Mesodermal cell (in vitro differentiated cells): ENCODE results near the gene CCDC175.

Source experiments
- H3K27ac ChIP-seq: 2 replicates; pipeline ENCODE4 v1.7.0; 2013; ENCODE audit warnings: mild to moderate bottlenecking, low read depth, low read length, moderate library complexity; ENCODE audit not compliant: severe bottlenecking
- H3K36me3 ChIP-seq: 2 replicates; pipeline ENCODE4 v1.7.1; 2013; ENCODE audit warnings: mild to moderate bottlenecking, low read length, moderate library complexity; ENCODE audit not compliant: control insufficient read depth, insufficient read depth
- H3K4me1 ChIP-seq: one replicate; pipeline ENCODE4 v1.7.1; 2013; ENCODE audit warnings: mild to moderate bottlenecking, low read length; ENCODE audit not compliant: insufficient read depth, control insufficient read depth, poor library complexity, severe bottlenecking
- H3K4me3 ChIP-seq: 2 replicates; pipeline ENCODE4 v1.7.0; 2013; ENCODE audit warnings: low read length, control low read depth, mild to moderate bottlenecking; ENCODE audit not compliant: insufficient read depth, poor library complexity, severe bottlenecking; ENCODE audit errors: extremely low read depth
- H3K9me3 ChIP-seq: 2 replicates; pipeline ENCODE4 v1.7.1; 2013; ENCODE audit warnings: mild to moderate bottlenecking, low read length, moderate library complexity; ENCODE audit not compliant: control insufficient read depth
- WGBS, 2 experiments: methylation state at CpG; one replicate each; pipeline ENCODE4 v1.1.5; 2013; ENCODE audit warnings: missing lambda C conversion rate in 2 of 2; ENCODE audit not compliant: insufficient coverage in 2 of 2; 5-methylcytosine and 5-hydroxymethylcytosine counted together

The CCDC175 gene

DNA sequence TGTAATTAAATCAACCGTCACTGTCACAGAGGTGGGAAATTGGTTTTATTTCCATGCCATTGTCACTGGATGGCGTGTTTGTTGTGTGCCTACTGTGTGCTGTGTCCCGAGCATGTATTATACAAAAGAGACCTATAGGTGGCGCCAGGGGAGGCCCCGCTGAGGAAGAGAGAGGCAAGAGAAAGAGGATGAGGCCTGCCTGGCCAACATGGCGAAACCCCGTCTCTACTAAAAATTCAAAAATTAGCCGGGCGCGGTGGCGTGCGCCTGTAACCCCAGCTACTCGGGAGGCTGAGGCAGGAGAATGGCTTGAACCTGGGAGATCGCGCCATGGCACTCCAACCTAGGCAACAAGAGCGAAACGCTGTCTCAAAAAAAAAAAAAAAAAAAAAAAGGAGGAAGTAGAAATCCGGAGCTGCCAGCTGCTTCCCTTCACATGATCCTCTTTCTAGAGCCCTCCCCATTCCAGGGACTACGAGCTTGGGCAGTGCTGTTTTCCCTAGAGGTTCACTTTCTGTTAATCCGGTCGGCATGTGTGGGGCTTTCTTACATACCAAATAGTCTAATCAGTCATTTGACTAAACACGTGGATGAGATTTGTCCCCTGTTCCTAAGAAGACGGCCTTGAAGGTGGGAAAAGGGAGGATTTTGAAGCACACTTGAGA lies 6.4 kb upstream of the CCDC175 start:
- Histone ChIP-seq H3K4me1 (peaks cover 3% of the 10 kb centered on the region), H3K27ac (no peak overlapping the region), H3K9me3 (no peaks in the 10 kb centered on the region), H3K36me3 (no peaks in the 10 kb centered on the region), H3K4me3 (no peak overlapping the region)
- WGBS, 2 experiments = 87 to 89% methylated on average over 9 to 13 of the region's 23 CpGs

DNA sequence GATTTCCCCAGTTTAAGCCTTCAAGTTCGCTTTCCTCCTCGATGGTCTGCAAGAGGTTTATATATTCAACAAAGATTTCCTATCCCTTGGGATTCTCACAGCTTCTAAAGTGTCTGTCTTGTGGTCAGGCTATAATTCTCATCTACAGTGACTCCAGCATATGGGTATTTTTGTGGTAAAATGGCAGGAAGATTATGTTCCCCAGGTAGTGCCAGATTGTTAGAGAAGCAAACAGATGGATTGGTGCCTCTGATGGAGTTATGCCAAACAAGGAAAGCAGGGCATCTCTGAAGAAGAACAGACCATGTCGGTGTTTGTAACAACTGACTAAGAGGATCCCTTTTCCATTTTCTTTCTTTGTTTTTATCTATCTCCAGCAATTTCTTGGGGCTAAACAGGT lies 5.5 kb upstream of the CCDC175 start:
- H3K9me3 ChIP-seq = no peaks in the 10 kb centered on the region
- no peaks in the 10 kb centered on the region for H3K36me3 ChIP-seq
- H3K4me3 ChIP-seq = no peak overlapping the region
- 96 to 100% methylated on average over 2 to 3 of the region's 3 CpGs for WGBS, 2 experiments
- H3K27ac ChIP-seq = no peak overlapping the region
- H3K4me1 ChIP-seq = peaks cover 3% of the 10 kb centered on the region

DNA sequence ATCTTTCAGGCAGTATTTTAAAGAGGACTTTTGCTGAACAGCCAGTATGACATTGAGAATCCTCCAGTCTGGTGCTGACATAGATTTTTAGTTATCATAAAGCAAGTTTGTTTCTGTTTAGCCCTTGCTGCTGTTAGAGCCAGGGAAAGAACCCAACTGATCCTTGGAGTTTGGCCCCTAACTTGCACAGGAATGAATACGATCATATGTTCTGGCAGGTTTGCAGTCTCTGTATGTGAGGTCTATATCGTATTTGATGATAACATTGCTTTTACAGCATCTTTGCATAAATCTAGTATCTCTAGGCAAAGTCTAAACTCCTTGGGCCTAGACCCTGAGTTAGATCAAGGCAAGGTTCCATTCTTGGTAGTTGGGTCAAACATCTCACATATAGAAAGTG lies 4.3 kb upstream of the CCDC175 start:
- Histone ChIP-seq H3K4me1 (peaks cover 6% of the 10 kb centered on the region), H3K27ac (no peak overlapping the region), H3K36me3 (no peaks in the 10 kb centered on the region), H3K4me3 (no peak overlapping the region), H3K9me3 (no peaks in the 10 kb centered on the region)
- 93 to 100% methylated on average over 1 to 2 of the region's 2 CpGs for WGBS, 2 experiments

DNA sequence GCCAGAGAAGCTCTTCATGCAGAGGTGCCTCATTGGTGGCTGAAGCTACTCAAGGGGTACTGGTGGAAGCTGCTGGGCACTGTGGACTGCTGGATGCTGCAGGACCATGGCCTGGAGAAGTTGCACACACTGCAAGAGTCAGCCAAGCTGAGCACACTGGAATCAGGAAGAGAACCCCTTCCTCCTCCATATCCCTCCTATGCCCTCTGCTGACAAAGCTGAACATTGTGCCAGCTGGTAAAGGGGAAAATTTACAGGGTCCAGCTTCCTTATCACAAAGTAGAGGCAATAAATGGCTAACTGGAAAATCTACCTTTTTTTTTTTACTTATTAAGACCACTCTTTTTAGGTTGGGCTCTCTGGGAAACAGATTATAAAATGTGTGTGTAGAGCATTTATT lies 6.5 kb downstream of the CCDC175 start:
- Histone ChIP-seq H3K4me3 (no peak overlapping the region), H3K27ac (no peak overlapping the region), H3K4me1 (peaks cover 7% of the 10 kb centered on the region), H3K36me3 (no peaks in the 10 kb centered on the region), H3K9me3 (no peaks in the 10 kb centered on the region)

DNA sequence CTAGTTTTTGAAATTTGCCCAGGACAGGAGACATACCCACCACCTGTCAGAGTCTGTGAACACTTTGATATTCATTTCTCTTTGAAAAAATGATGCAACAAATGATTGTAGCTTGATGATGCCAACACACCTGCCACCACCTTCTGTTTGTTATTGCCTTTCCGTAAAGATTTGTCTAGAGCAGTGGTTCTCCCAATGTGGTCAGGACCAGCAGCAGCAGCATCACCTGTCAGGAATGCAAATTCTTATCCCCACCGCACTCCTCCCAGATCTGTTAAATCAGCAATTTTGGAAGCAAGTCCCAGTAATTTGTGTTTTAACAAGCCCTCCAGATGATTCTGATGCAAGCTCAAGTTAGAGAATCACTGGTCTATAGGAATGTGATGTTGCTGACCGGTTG lies 9.9 kb downstream of the CCDC175 start:
- WGBS, 2 experiments = 63 to 75% methylated on average over 2 of the region's 3 CpGs
- Histone ChIP-seq H3K27ac (no peak overlapping the region), H3K4me1 (peaks cover 5% of the 10 kb centered on the region), H3K36me3 (no peaks in the 10 kb centered on the region), H3K4me3 (no peak overlapping the region), H3K9me3 (no peaks in the 10 kb centered on the region)

DNA sequence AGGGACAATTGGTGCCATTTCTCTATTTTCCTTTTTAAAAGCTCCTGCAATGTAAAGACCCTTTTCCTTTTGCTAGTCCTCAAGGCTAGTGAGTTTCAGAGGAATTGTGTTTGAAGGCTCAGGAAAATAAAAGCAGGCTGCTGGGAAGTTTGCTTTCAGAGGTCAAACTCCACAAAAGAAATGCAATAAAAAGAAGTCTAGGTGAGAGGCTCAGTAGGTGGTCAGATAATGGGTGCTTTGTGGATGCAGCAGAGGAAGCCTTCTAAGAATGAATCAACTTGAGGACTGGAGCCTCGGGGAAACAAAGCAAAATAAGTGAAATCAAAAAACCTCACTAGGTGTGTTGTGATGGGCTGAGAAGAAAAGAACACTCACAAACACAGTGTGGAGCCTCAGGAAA lies 10.3 kb downstream of the CCDC175 start:
- Histone ChIP-seq H3K36me3 (no peaks in the 10 kb centered on the region), H3K9me3 (no peaks in the 10 kb centered on the region), H3K27ac (no peak overlapping the region), H3K4me1 (peaks cover 5% of the 10 kb centered on the region), H3K4me3 (no peak overlapping the region)
- no CpG with 5 or more reads among the region's 1 CpG for WGBS, 2 experiments

DNA sequence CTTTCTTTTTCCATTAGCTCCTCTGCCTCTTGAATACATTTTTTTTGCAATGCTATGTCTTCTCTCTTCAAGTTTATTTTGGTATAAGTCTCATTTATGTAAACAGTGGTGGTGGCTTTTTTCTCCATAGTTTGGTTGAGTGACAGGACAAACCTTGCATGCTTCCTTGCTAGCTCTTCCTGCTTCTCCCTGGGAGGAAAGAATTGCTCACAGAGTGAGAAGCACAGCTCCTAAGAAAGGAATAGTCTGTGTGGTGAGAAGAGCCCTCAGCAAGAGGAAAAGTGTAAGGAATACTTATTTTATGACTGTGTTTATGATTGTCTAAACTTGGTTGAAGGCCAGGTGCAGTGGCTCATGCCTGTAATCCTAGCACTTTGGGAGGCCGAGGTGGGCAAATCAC lies 11.5 kb downstream of the CCDC175 start:
- Histone ChIP-seq H3K4me1 (peaks cover 5% of the 10 kb centered on the region), H3K36me3 (no peaks in the 10 kb centered on the region), H3K27ac (no peak overlapping the region), H3K9me3 (no peaks in the 10 kb centered on the region), H3K4me3 (no peak overlapping the region)
- 90 to 100% methylated on average over 1 of the region's 1 CpG for WGBS, 2 experiments

DNA sequence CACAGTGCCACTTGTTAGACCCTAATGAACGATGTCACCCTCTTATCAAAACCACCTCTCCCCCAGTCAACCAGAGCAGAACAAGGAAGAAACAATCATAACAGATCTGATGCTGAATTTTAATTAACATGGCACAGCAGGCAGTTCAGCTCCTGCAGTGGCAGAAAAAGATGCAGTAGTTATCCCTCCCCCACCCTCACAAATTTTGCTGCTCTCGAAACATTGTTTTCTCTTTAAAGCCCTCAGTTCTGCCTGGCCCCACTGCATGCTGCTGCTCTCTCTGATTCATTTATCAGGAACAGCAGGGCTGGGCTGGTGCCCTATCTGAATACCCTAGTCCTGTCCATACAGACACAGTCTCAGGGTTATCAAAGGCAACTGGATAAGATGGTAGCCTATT lies 12.2 kb downstream of the CCDC175 start:
- H3K4me1 ChIP-seq = peaks cover 5% of the 10 kb centered on the region
- no peak overlapping the region for H3K4me3 ChIP-seq
- H3K9me3 ChIP-seq = no peaks in the 10 kb centered on the region
- H3K27ac ChIP-seq = no peak overlapping the region
- WGBS, 2 experiments = 58 to 61% methylated on average over 2 of the region's 2 CpGs
- no peaks in the 10 kb centered on the region for H3K36me3 ChIP-seq

DNA sequence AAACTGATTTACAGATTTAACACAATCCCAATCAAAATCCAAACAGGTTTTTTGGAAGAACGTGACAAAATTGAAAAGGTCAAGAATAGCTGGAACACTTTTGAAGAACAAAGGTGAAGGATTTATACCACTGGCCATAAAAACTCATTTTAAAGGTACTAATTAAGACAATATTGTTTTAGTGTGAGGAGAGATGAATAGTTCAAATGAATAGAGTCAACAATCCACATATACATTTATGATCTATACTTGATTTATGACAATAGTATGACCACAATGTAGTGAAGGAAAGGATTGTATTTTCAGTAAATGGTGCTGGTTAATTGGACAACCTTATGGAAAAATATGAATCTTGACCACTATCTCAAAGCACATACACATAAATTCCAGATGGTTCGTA lies 29.3 kb downstream of the CCDC175 start:
- no peak overlapping the region for H3K4me3 ChIP-seq
- H3K4me1 ChIP-seq = peaks cover 16% of the 10 kb centered on the region
- no peaks in the 10 kb centered on the region for H3K36me3 ChIP-seq
- no peaks in the 10 kb centered on the region for H3K9me3 ChIP-seq
- WGBS, 2 experiments = no CpG with 5 or more reads among the region's 2 CpGs
- no peak overlapping the region for H3K27ac ChIP-seq

DNA sequence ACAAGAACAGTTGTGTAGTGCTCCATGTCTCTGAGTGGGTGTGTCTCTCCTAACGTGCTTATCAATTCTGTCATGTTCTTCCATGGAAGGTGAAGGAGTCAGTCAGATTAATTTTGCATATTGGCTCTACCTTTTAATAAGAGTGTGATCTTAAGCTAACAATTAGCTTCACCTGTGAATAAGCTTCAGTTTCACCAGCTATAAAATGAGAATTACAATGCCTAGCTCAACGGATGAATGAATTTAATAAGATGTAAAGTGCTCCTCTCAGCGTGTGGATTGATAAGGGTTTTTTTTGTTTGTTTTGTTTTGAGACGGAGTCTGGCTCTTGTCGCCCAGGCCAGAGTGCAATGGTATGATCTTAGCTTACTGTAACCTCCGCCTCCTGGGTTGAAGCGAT lies 32.7 kb downstream of the CCDC175 start:
- peak overlapping the region; percentile 43 for H3K27ac ChIP-seq
- 70 to 81% methylated on average over 3 to 5 of the region's 7 CpGs for WGBS, 2 experiments
- H3K36me3 ChIP-seq = no peaks in the 10 kb centered on the region
- no peaks in the 10 kb centered on the region for H3K9me3 ChIP-seq
- no peak overlapping the region for H3K4me3 ChIP-seq
- H3K4me1 ChIP-seq = peaks cover 16% of the 10 kb centered on the region

DNA sequence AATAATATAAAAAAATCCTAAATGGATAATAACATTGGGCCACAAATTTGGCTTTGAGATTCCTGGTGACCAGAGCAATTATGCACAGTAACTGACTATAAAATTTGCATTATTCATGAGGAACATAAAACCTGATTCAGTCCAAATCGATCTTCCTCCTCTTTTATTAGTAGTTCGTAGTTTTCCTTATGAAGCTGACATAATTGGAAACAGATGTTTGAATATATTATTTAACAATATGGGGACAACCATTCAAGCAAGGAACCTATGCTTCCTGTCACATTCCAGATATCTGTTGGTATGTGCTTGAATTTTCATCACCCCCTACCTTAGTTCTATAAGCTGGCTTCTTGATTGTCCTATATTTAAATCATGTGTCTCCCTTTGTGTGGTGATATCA lies 34.9 kb downstream of the CCDC175 start:
- no peaks in the 10 kb centered on the region for H3K36me3 ChIP-seq
- H3K4me1 ChIP-seq = peaks cover 16% of the 10 kb centered on the region
- no peak overlapping the region for H3K4me3 ChIP-seq
- no CpG with 5 or more reads among the region's 2 CpGs for WGBS, 2 experiments
- H3K9me3 ChIP-seq = no peaks in the 10 kb centered on the region
- H3K27ac ChIP-seq = no peak overlapping the region
